KG1 (cell line): ENCODE results near the gene ANXA7.
"Not testable (repeated sequence)": the region's sequence is repeated elsewhere in the genome, so short reads cannot be mapped to it uniquely, and the experiment has no call there.

Experiments
- DNase-seq: peaks from one replicate; lab custom pipeline; 2025; lab: John Stamatoyannopoulos, UW

Gene ANXA7

GRCh38 chr10:73338801-73339368, 75.0 kb downstream of the ANXA7 start:
- no peak for DNase-seq

- no peak for DNase-seq
Observed at GRCh38 chr10:73333202-73333601, 80.7 kb downstream of the ANXA7 start.

DNA sequence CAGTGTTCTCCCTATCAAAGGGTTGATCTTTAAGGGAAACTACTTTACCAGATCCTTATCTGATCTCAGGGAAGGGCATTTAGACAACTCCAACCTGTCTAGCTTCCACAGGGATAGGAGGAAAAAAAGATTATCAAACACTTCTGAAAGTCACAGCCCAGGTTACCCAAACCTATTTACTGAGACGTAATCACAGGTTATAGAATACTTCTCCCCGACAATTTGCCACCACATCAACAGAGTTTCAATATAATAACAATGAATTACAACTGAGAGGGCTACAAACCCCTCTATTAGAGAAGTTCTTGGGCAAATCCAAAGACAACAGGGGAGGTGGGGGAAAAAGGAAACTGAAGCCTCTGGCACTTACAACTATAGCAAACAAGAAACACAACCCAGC, 81.5 kb downstream of the ANXA7 start:
- no peak for DNase-seq

- DNase-seq, result not testable (repeated sequence)
Observed at GRCh38 chr10:73328523-73328922, 85.3 kb downstream of the ANXA7 start.

DNA sequence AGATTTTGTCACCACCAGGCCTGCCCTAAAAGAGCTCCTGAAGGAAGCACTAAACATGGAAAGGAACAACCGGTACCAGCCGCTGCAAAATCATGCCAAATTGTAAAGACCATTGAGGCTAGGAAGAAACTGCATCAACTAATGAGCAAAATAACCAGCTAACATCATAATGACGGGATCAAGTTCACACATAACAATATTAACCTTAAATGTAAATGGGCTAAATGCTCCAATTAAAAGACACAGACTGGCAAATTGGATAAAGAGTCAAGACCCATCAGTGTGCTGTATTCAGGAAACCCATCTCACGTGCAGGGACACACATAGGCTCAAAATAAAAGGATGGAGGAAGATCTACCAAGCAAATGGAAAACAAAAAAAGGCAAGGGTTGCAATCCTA, 88.6 kb downstream of the ANXA7 start:
- not testable (repeated sequence) for DNase-seq
